GM21526 (cell line): ENCODE data around the gene PDCD2.
"Not testable (repeated sequence)": the region's sequence is repeated elsewhere in the genome, so short reads cannot be mapped to it uniquely, and the experiment has no call there.

Experiments used
- ATAC-seq: cut with Tn5 transposase; IDR thresholded peaks from one replicate; pipeline ENCODE4 v1.9.1; 2021; ENCODE audit warnings: moderate library complexity; ENCODE audit not compliant: unreplicated experiment, low FRiP score

The PDCD2 gene

GRCh38 chr6:170553534-170554012, 30.9 kb downstream of the PDCD2 start:
- ATAC-seq = peak; percentile 37

- ATAC-seq = peak; percentile 59
Measured at GRCh38 chr6:170552765-170553533, 31.5 kb downstream of the PDCD2 start, which contains the start of gene PSMB1. Gene PSMB1, minus strand, starts transcription at chr6:170553307. Its CDS starts 65 bp downstream, at chr6:170553242.

GRCh38 chr6:170545405-170545804, 39.0 kb downstream of the PDCD2 start:
- no peak for ATAC-seq

GRCh38 chr6:170542031-170542719, 42.3 kb downstream of the PDCD2 start:
- ATAC-seq = no peak

- no peak for ATAC-seq
Measured at GRCh38 chr6:170537329-170537728, 47.1 kb downstream of the PDCD2 start.

- ATAC-seq = no peak
Measured at GRCh38 chr6:170536671-170537070, 47.8 kb downstream of the PDCD2 start.

GRCh38 chr6:170535004-170535403, 49.4 kb downstream of the PDCD2 start:
- ATAC-seq = no peak

GRCh38 chr6:170533792-170534191, 50.6 kb downstream of the PDCD2 start:
- ATAC-seq = no peak

GRCh38 chr6:170532867-170533488, 51.5 kb downstream of the PDCD2 start:
- ATAC-seq = no peak

- peak; percentile 69 for ATAC-seq
Measured at GRCh38 chr6:170529839-170530469, 54.5 kb downstream of the PDCD2 start.

- not testable (repeated sequence) for ATAC-seq
Measured at GRCh38 chr6:170527995-170528394, 56.4 kb downstream of the PDCD2 start.

GRCh38 chr6:170525795-170526194, 58.6 kb downstream of the PDCD2 start:
- ATAC-seq = no peak
